ENCODE measurements around the gene FBXL20.
A peak's percentile ranks its signal among the peaks of the same experiment; 100 is the strongest.
"Not testable (repeated sequence)": the region's sequence is repeated elsewhere in the genome, so short reads cannot be mapped to it uniquely, and the experiment has no call there.

The FBXL20 gene

GRCh38 chr17:39328815-39329214 is 72.6 kb downstream of the FBXL20 start:
- DNase-seq: no peak

- DNase-seq: no peak
Observed at GRCh38 chr17:39327109-39327508, 74.3 kb downstream of the FBXL20 start.

- no peak for DNase-seq
Observed at GRCh38 chr17:39325528-39326240, 75.7 kb downstream of the FBXL20 start.

DNA sequence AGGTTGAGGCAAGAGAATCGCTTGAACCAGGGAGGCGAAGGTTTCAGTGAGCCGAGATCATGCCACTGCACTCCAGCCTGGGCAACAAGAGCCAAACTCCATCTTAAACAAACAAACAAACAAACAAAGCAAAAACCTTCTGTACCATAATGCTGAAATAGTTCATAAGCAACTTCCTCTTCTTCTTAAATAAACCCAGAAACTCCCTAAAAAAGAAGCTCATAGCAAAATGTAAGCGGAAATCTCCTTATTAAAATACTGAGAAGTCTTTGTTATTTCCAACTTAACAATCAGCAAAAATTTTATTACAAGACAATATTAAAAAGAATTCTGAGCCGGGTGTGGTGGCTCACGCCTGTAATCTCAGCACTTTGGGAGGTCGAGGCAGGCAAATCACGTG is 82.8 kb downstream of the FBXL20 start:
- DNase-seq: no peak

- peak; percentile 60 for DNase-seq
Observed at GRCh38 chr17:39306509-39307212, 94.8 kb downstream of the FBXL20 start.

GRCh38 chr17:39305978-39306377 is 95.4 kb downstream of the FBXL20 start:
- no peak for DNase-seq

DNA sequence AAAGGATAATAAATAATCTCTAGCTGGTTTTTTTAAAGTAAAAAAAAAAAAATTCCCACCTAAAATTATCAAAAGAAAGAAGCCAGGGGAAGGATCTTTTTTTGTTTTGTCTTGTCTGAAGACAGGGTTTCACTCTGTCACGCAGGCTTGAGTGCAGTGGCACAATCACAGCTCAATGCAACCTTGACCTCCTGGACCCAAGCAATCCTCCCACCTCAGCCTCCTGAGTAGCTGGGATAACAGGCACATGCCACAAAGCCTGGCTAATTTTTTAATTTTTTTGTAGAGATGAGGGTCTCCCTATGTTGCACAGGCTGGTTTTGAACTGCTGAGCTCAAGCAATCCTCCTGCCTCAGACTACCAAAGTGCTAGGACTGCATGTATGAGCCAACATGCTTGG is 97.2 kb downstream of the FBXL20 start:
- DNase-seq: no peak

- DNase-seq: no peak
Observed at GRCh38 chr17:39294060-39294459, 107.4 kb downstream of the FBXL20 start.

DNA sequence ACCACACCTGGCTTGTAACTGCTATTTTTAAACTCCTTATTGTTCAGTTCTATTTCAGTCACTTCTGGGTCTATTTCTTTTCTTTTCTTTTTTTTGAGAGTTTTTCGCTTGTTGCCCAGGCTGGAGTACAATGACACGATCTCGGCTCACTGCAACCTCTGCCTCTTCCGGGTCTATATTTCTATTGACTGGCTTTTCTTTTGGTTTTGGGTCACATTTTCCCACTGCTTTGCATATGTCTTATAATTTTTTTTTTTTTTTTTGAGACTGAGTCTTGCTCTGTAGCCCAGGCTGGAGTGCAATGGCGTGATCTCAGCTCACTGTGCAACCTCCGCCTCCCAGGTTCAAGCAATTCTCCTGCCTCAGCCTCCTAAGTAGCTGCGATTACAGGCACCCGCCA is 108.9 kb downstream of the FBXL20 start:
- DNase-seq: not testable (repeated sequence)

DNA sequence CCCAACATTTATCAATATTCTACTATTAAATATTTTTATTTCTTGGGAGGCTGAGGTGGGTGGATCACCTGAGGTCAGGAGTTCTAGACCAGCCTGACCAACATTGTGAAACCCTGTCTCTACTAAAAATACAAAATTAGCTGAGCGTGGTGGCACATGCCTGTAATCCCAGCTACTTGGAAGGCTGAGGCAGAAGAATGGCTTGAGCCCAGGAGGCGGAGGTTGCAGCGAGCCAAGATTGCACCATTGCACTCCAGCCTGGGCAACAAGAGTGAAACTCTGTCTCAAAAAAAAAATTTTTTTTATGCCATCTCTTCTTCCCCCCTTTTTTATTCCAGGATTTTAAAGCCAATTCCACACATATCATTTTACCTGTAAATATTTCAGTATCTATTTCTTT is 114.9 kb downstream of the FBXL20 start:
- DNase-seq: not testable (repeated sequence)

- no peak for DNase-seq
Observed at GRCh38 chr17:39284685-39285084, 116.7 kb downstream of the FBXL20 start.

- no peak for DNase-seq
Observed at GRCh38 chr17:39283896-39284295, 117.5 kb downstream of the FBXL20 start.

DNA sequence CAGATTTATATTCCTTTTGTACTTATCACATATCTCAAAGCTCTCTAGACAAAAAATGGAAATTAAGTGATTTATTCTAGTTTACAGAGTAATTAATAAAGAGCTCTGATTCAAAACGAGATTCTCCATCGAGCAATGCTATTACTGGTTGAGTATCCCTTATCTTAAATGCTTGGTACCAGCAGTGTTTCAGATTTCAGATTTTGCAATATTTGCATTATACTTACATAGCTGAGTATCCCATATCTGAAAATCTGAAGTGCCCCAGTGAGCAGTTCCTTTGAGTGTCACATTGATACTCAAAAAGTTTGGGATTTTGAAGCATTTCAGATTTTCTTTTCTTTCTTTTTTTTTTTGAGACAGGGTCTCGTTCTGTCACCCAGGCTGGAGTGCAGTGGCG is 118.3 kb downstream of the FBXL20 start:
- DNase-seq: no peak

- peak; percentile 78 for DNase-seq
Observed at GRCh38 chr17:39281806-39282205, 119.6 kb downstream of the FBXL20 start.

GRCh38 chr17:39278246-39278645 is 123.2 kb downstream of the FBXL20 start:
- peak; percentile 13 for DNase-seq

GRCh38 chr17:39277110-39277509 is 124.3 kb downstream of the FBXL20 start:
- DNase-seq: no peak

DNA sequence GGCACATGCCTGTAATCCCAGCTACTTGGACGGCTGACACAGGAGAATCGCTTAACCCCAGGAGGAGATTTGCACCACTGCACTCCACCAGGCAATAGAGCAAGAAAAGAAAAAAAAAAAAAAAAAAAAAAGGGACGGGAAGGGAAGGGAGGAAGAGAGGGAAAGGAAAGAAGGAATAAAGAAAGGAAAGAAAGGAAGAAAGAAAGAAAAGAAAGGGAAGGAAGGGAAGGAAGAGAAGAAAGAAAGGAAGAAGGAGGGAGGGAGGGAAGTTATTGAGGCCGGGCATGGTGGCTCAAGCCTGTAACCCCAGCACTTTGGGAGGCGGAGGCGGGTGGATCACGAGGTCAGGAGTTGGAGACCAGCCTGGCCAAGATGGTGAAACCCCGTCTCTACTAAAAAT is 125.3 kb downstream of the FBXL20 start:
- no peak for DNase-seq

GRCh38 chr17:39271546-39271945 is 129.9 kb downstream of the FBXL20 start:
- DNase-seq: no peak

DNA sequence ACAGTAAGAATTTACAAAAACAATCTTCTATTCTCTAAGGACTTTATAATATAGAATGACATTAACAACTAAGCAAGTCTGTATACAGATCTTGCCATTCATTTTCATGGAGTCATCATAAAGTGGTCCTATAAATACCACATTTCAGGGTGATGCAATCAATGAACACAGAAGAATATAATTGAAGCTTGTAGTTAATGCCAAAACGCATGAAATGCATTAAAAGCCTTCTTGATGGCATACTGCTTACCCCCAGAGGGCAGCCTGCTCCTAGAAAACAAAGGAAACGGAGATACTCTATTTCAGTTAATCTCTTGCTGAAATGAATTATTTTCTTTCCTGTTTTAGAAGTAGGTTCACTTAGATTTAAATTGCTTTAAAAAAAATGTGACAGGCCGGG is 130.5 kb downstream of the FBXL20 start:
- DNase-seq: peak; percentile 82

- DNase-seq: no peak
Observed at GRCh38 chr17:39264119-39264518, 137.3 kb downstream of the FBXL20 start.

DNA sequence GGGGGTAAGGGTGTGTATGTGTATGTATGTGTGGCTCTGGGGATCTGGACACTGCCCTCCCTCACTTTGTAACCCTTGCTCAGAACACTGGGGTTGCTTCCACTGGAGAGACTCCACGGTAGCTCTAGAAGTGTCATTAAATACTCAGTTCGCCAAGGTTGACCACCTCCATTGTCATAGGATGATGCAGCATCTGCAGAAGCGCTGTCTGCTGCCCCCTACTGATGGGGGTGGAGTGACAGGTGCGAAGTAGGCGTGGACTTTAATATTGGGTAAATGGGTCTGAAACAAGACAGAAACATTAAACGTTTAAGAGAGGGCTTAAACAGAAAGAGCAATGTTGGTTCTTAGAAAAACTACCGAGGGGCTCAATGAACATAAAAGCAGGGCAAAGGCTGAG is 140.1 kb downstream of the FBXL20 start:
- no peak for DNase-seq

GRCh38 chr17:39252788-39253460 is 148.5 kb downstream of the FBXL20 start:
- DNase-seq: no peak

GRCh38 chr17:39251997-39252396 is 149.4 kb downstream of the FBXL20 start:
- DNase-seq: no peak

DNA sequence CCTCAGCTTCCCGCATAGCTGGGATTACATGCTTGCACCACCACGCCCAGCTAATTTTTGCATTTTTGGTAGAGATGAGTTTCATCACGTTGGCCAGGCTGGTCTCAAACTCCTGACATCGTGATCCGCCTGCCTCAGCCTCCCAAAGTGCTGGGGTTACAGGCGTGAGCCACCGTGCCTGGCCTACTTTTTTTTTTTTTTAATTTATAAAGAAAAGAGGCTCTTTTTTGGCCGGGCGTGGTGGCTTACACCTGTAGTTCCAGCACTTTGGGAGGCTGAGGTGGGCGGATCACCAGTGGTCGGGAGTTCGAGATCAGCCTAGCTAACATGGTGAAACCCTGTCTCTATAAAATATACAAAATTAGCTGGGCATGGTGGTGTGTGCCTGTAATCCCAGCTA is 151.3 kb downstream of the FBXL20 start:
- DNase-seq: not testable (repeated sequence)

Data from fibroblast of skin of back (primary cell).